SK-N-SH treated with all-trans-retinoic acid at 6 μM for 48 hours (cell line): Measurements from ENCODE around the gene SEMA7A.

Source experiments
- ATAC-seq: fragments of 200-7000 bp; cut with Tn5 transposase; 3 replicates; pipeline ENCODE4 v1.9.1; 2020; ENCODE audit warnings: mild to moderate bottlenecking, moderate library complexity
- ARNTL ChIP-seq: fragments of 450-650 bp; formaldehyde crosslinking; IDR thresholded peaks from 2 replicates; pipeline ENCODE4 v1.5.0; 2020; ENCODE audit warnings: low read depth, mild to moderate bottlenecking, moderate library complexity, borderline replicate concordance
- CREB5 ChIP-seq: fragments of 250-450 bp; sonication (Bioruptor Pico); IDR thresholded peaks from 2 replicates; pipeline ENCODE4 v1.5.1; 2020; ENCODE audit warnings: low read depth, mild to moderate bottlenecking, moderate library complexity
- CSDC2 ChIP-seq: fragments of 250-450 bp; sonication (Bioruptor Pico); IDR thresholded peaks from 2 replicates; pipeline ENCODE4 v1.5.0; 2020; ENCODE audit warnings: mild to moderate bottlenecking, moderate library complexity
- CSRNP3 ChIP-seq: fragments of 250-450 bp; sonication (Bioruptor Pico); IDR thresholded peaks from 2 replicates; pipeline ENCODE4 v1.5.1; 2021; ENCODE audit warnings: mild to moderate bottlenecking, moderate library complexity
- ESRRG ChIP-seq: fragments of 250-450 bp; sonication (Bioruptor Pico); IDR thresholded peaks from 2 replicates; pipeline ENCODE4 v1.6.1; 2021; ENCODE audit warnings: mild to moderate bottlenecking
- GLIS3 ChIP-seq: fragments of 250-450 bp; sonication (Bioruptor Pico); IDR thresholded peaks from 2 replicates; pipeline ENCODE4 v1.5.0; 2020; ENCODE audit warnings: mild to moderate bottlenecking, moderate library complexity
- ISL1 ChIP-seq: fragments of 250-450 bp; sonication (Bioruptor Pico); IDR thresholded peaks from 2 replicates; pipeline ENCODE4 v2.1.2; 2022; ENCODE audit warnings: mild to moderate bottlenecking, moderate library complexity
- OSR1 ChIP-seq: fragments of 250-450 bp; sonication (Bioruptor Pico); IDR thresholded peaks from 2 replicates; pipeline ENCODE4 v1.8.0; 2022; ENCODE audit warnings: moderate library complexity, mild to moderate bottlenecking, inconsistent platforms
- PATZ1 ChIP-seq: fragments of 250-450 bp; sonication (Bioruptor Pico); IDR thresholded peaks from 2 replicates; pipeline ENCODE4 v1.8.0; 2020; ENCODE audit warnings: mild to moderate bottlenecking, moderate library complexity, borderline replicate concordance
- POU6F1 ChIP-seq: fragments of 250-450 bp; sonication (Bioruptor Pico); IDR thresholded peaks from 2 replicates; pipeline ENCODE4 v1.8.0; 2021; ENCODE audit warnings: low read depth, mild to moderate bottlenecking, moderate library complexity, borderline replicate concordance
- PPARA ChIP-seq: fragments of 250-450 bp; sonication (Bioruptor Pico); IDR thresholded peaks from 2 replicates; pipeline ENCODE4 v1.5.0; 2020; ENCODE audit warnings: mild to moderate bottlenecking, borderline replicate concordance
- SNAI2 ChIP-seq: fragments of 250-450 bp; sonication (Bioruptor Pico); IDR thresholded peaks from 2 replicates; pipeline ENCODE4 v1.5.0; 2020; ENCODE audit warnings: mild to moderate bottlenecking, moderate library complexity
- TCF4 ChIP-seq: fragments of 250-450 bp; sonication (Bioruptor Pico); IDR thresholded peaks from 2 replicates; pipeline ENCODE4 v1.8.0; 2021; ENCODE audit warnings: mild to moderate bottlenecking, moderate library complexity, borderline replicate concordance
- TOX ChIP-seq: fragments of 250-450 bp; sonication (Bioruptor Pico); IDR thresholded peaks from 2 replicates; pipeline ENCODE4 v1.8.0; 2021; ENCODE audit warnings: mild to moderate bottlenecking, moderate library complexity, borderline replicate concordance
- TSHZ2 ChIP-seq: fragments of 250-450 bp; sonication (Bioruptor Pico); IDR thresholded peaks from 2 replicates; pipeline ENCODE4 v1.5.0; 2020; ENCODE audit warnings: mild to moderate bottlenecking, moderate library complexity
- ZC3H10 ChIP-seq: fragments of 250-450 bp; sonication (Bioruptor Pico); IDR thresholded peaks from 2 replicates; pipeline ENCODE4 v1.5.1; 2021; ENCODE audit warnings: mild to moderate bottlenecking, moderate library complexity
- ZFP3 ChIP-seq: fragments of 250-450 bp; sonication (Bioruptor Pico); IDR thresholded peaks from 2 replicates; pipeline ENCODE4 v1.5.0; 2020; ENCODE audit warnings: mild to moderate bottlenecking, moderate library complexity
- ZNF565 ChIP-seq: fragments of 450-650 bp; formaldehyde crosslinking; conservative IDR thresholded peaks from 2 replicates; pipeline ENCODE4 v1.5.0; 2020; ENCODE audit warnings: low read depth, mild to moderate bottlenecking, moderate library complexity
- ZNF70 ChIP-seq: fragments of 450-650 bp; formaldehyde crosslinking; IDR thresholded peaks from 2 replicates; pipeline ENCODE4 v1.5.0; 2020; ENCODE audit warnings: mild to moderate bottlenecking, moderate library complexity
- ZNF8 ChIP-seq: fragments of 450-650 bp; formaldehyde crosslinking; IDR thresholded peaks from 2 replicates; pipeline ENCODE4 v1.5.0; 2020; ENCODE audit warnings: mild to moderate bottlenecking, moderate library complexity

SEMA7A gene

GRCh38 chr15:74393423-74393822 lies 40.3 kb downstream of the SEMA7A start (continued):
- TF ChIP-seq PATZ1 (CRISPR knock-in tag) (no peak), ZFP3 (no peak), ARNTL (CRISPR knock-in tag) (no peak), OSR1 (CRISPR knock-in tag) (no peak), POU6F1 (CRISPR knock-in tag) (no peak), ZNF565 (CRISPR knock-in tag) (no peak), SNAI2 (no peak), ZC3H10 (CRISPR knock-in tag) (no peak), TCF4 (CRISPR knock-in tag) (no peak), GLIS3 (CRISPR knock-in tag) (no peak)

- no peak for ATAC-seq
- TF ChIP-seq ESRRG (CRISPR knock-in tag): no peak
Observed at GRCh38 chr15:74392902-74393301, 40.9 kb downstream of the SEMA7A start.

GRCh38 chr15:74392451-74392830 lies 41.3 kb downstream of the SEMA7A start:
- ATAC-seq: no peak

More at GRCh38 chr15:74392451-74392830, 41.3 kb downstream of the SEMA7A start:
- TF ChIP-seq SNAI2: no peak
- no peak for TF ChIP-seq TOX (CRISPR knock-in tag)
- TF ChIP-seq ZNF70 (CRISPR knock-in tag): no peak
- TF ChIP-seq ZNF565 (CRISPR knock-in tag): no peak
- TF ChIP-seq ARNTL (CRISPR knock-in tag): no peak
- TF ChIP-seq TSHZ2: no peak
- no peak for TF ChIP-seq PATZ1 (CRISPR knock-in tag)
- TF ChIP-seq PPARA (CRISPR knock-in tag): no peak
- no peak for TF ChIP-seq TCF4 (CRISPR knock-in tag)
- no peak for TF ChIP-seq CSDC2 (CRISPR knock-in tag)
- no peak for TF ChIP-seq ESRRG (CRISPR knock-in tag)
- no peak for TF ChIP-seq CREB5 (CRISPR knock-in tag)
- no peak for TF ChIP-seq ZC3H10 (CRISPR knock-in tag)
- no peak for TF ChIP-seq OSR1 (CRISPR knock-in tag)
- no peak for TF ChIP-seq ISL1
- no peak for TF ChIP-seq ZFP3
- no peak for TF ChIP-seq ZNF8 (CRISPR knock-in tag)
- TF ChIP-seq CSRNP3 (CRISPR knock-in tag): no peak
- TF ChIP-seq POU6F1 (CRISPR knock-in tag): no peak
